SU-DHL-6 (cell line): ENCODE measurements around the gene RPL39L.

Experiments used
- H2AFZ ChIP-seq: fragments of 200-600 bp; sonication (generic); 2 replicates; pipeline ENCODE4 v1.6.1; 2014; ENCODE audit warnings: low read depth, mild to moderate bottlenecking, moderate library complexity, mixed read lengths, antibody characterized with exemption, low read length; ENCODE audit not compliant: severe bottlenecking
- H3F3A ChIP-seq: fragments of 200-600 bp; shearing (Covaris generic); 2 replicates; pipeline ENCODE4 v1.6.0; 2016; ENCODE audit warnings: antibody characterized with exemption, mild to moderate bottlenecking; ENCODE audit not compliant: insufficient read depth
- H3K27ac ChIP-seq: fragments of 200-600 bp; sonication (generic); 2 replicates; pipeline ENCODE4 v1.5.1; 2016; ENCODE audit warnings: low read depth, mild to moderate bottlenecking, low read length, moderate library complexity, mixed read lengths
- H3K27me3 ChIP-seq: fragments of 200-600 bp; sonication (generic), shearing (Covaris generic); 2 replicates; pipeline ENCODE4 v1.6.0; 2014; ENCODE audit warnings: mild to moderate bottlenecking, low read length
- H3K36me3 ChIP-seq: fragments of 200-600 bp; sonication (generic); 2 replicates; pipeline ENCODE4 v1.6.1; 2014; ENCODE audit warnings: mild to moderate bottlenecking, low read length, mixed read lengths
- H3K4me2 ChIP-seq: fragments of 300-600, 200-600 bp; shearing (Covaris generic), sonication (generic); 2 replicates; pipeline ENCODE4 v1.6.0; 2014; ENCODE audit warnings: low read length, low read depth, mild to moderate bottlenecking; ENCODE audit not compliant: poor library complexity, severe bottlenecking
- H3K4me3 ChIP-seq: fragments of 200-600 bp; sonication (generic); 2 replicates; pipeline ENCODE4 v1.5.1; 2014; ENCODE audit warnings: antibody characterized with exemption, low read length, mild to moderate bottlenecking, mixed read lengths; ENCODE audit not compliant: insufficient read depth, poor library complexity, severe bottlenecking
- H3K79me2 ChIP-seq: fragments of 200-600 bp; sonication (generic); 2 replicates; pipeline ENCODE4 v1.6.1; 2014; ENCODE audit warnings: mild to moderate bottlenecking, low read length, moderate library complexity; ENCODE audit not compliant: insufficient read depth
- H3K9ac ChIP-seq: fragments of 200-600 bp; sonication (generic); 2 replicates; pipeline ENCODE4 v1.7.0; 2014; ENCODE audit warnings: mild to moderate bottlenecking, low read length
- H3K9me2 ChIP-seq: fragments of 200-600 bp; sonication (generic); replicated peaks from 2 replicates; pipeline ENCODE4 v1.6.1; 2014; ENCODE audit warnings: low read length; ENCODE audit not compliant: insufficient read depth
- H3K9me3 ChIP-seq: fragments of 200-600 bp; sonication (generic); 2 replicates; pipeline ENCODE4 v1.6.1; 2014; ENCODE audit warnings: low read length, mixed read lengths; ENCODE audit not compliant: insufficient read depth
- H4K20me1 ChIP-seq: fragments of 200-600 bp; sonication (generic); 2 replicates; pipeline ENCODE4 v1.6.1; 2014; ENCODE audit warnings: low read depth, mild to moderate bottlenecking, antibody characterized with exemption, low read length, moderate library complexity, mixed read lengths
- CTCF ChIP-seq: fragments of 200-600 bp; sonication (generic); IDR thresholded peaks from one replicate; pipeline ENCODE4 v1.5.1; 2017; ENCODE audit warnings: antibody characterized with exemption, mild to moderate bottlenecking, low read length, moderate library complexity; ENCODE audit not compliant: insufficient read depth, poor library complexity, severe bottlenecking
- EZH2phosphoT487 ChIP-seq: fragments of 200-600 bp; sonication (generic), shearing (Covaris generic); conservative IDR thresholded peaks from 2 replicates; pipeline ENCODE4 v1.6.1; 2018; ENCODE audit warnings: mild to moderate bottlenecking, antibody characterized with exemption, low read length, moderate library complexity, mixed read lengths

RPL39L gene

DNA sequence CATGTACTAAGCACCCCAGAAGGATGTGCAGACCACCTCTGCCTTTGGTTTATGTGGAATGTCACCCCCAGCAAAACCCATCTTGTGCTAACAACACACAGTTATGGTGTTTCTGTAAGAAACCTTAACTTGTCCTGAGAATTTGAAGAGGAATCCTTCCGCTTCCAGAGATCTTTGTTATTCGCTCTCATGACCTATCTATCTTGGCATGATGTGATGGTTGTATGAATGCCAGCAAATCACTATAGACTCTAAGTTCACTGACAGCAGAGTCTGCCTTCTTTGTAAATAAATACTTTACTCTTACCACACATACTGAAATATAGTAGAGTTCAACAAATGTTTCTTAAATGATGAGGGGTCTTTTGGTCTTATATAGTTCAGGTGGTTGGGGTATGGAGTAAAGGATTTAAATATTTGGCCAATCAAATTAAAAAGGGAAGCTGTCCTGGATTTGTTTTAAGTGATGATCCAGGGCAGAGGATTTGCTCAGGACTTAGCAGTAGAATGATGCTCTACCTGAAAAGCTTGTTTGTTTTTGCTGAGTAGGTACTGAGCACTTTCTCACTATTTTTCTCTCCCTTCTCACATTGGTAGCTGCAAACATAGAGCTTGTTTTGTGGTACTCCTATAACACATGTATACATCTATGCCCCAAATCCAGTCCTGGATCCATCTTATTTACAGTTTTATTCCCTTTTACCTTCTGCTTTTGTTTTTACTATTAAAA, 30.1 kb upstream of the RPL39L start:
- H4K20me1 ChIP-seq = no peaks in the 10 kb centered on the region
- no peaks in the 10 kb centered on the region for H3K9me2 ChIP-seq
- no peaks in the 10 kb centered on the region for H3K79me2 ChIP-seq
- H3K27me3 ChIP-seq = no peaks in the 10 kb centered on the region
- H3F3A ChIP-seq = no peaks in the 10 kb centered on the region
- no peak overlapping the region for H3K4me3 ChIP-seq
- no peak overlapping the region for H3K9ac ChIP-seq
- H3K27ac ChIP-seq = no peak overlapping the region
- H2AFZ ChIP-seq = no peak overlapping the region
- no peak for TF ChIP-seq EZH2phosphoT487
- no peak for TF ChIP-seq CTCF
- H3K36me3 ChIP-seq = no peaks in the 10 kb centered on the region
- H3K4me2 ChIP-seq = no peak overlapping the region
- H3K9me3 ChIP-seq = no peaks in the 10 kb centered on the region

DNA sequence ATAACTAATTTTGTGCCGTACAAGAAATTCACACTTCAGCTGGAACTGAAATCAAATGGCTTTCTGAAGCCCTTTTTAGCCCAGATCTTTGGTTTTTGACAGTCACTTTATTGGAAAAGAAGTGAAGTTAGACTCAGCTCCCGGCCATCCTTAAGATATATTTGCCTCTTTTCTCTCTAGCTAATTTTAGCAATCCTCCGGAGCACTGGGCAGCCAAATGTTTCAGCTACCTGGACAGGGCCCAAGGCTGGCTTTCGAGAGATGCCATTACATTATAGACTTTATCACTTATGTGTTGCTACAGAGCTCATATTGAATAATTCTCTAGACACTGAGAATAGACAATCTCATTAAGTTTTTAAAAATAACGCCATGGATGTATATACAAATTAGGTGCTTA, 28.5 kb upstream of the RPL39L start:
- no peak overlapping the region for H2AFZ ChIP-seq
- H3K27ac ChIP-seq = no peak overlapping the region
- no peak overlapping the region for H3K9ac ChIP-seq
- H3K27me3 ChIP-seq = no peaks in the 10 kb centered on the region
- TF ChIP-seq EZH2phosphoT487 = no peak
- TF ChIP-seq CTCF = no peak
- H3K4me2 ChIP-seq = no peak overlapping the region
- H3K79me2 ChIP-seq = no peaks in the 10 kb centered on the region
- no peaks in the 10 kb centered on the region for H3K9me2 ChIP-seq
- no peaks in the 10 kb centered on the region for H4K20me1 ChIP-seq
- H3K9me3 ChIP-seq = no peaks in the 10 kb centered on the region
- H3K4me3 ChIP-seq = no peak overlapping the region
- no peaks in the 10 kb centered on the region for H3K36me3 ChIP-seq
- no peaks in the 10 kb centered on the region for H3F3A ChIP-seq

- no peaks in the 10 kb centered on the region for H3K36me3 ChIP-seq
- H3K79me2 ChIP-seq = no peaks in the 10 kb centered on the region
- no peaks in the 10 kb centered on the region for H4K20me1 ChIP-seq
- H3K27ac ChIP-seq = no peak overlapping the region
- no peak overlapping the region for H2AFZ ChIP-seq
- no peak for TF ChIP-seq EZH2phosphoT487
- TF ChIP-seq CTCF = no peak
- no peak overlapping the region for H3K9ac ChIP-seq
- no peaks in the 10 kb centered on the region for H3F3A ChIP-seq
- H3K9me3 ChIP-seq = no peaks in the 10 kb centered on the region
- H3K9me2 ChIP-seq = no peaks in the 10 kb centered on the region
- H3K4me3 ChIP-seq = no peak overlapping the region
- no peaks in the 10 kb centered on the region for H3K27me3 ChIP-seq
- H3K4me2 ChIP-seq = no peak overlapping the region
Measured at GRCh38 chr3:187166750-187167149, 27.5 kb upstream of the RPL39L start.
